ENCODE results near the gene OBI1.

The OBI1 gene

DNA sequence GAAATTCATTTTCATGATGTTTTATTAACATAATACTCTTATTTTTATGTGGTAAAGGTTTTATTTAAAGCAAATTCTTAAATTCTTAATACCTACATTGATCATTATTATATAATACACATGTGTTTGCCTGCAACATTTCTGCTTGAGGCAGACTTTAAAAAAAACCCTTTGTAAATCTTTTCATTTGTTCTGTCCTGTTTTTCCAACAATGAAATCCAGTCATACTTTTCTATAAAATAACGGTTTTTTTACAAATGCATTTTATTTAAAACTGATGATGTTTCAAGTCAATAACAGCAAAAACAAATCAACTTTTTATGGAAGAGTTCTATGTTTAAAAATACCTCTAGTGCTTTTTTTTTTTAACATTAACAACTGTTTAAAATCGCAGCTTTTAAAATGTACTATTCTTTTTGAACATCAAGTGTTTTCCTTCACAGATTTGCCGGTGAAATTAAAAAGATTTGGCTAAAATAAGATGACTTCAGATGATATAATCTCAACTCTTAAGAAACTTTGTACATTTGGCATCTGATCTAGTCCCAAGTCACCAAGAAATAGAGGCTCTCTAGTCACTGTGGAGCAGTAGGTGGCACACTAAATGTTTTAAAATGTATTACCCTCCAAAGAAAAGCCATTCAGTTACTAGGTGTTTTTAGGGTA, 60.7 kb downstream of the OBI1 start:
- ChIA-PET POLR2A (no interaction called here), CTCF (no interaction called here)
- H3K4me3 ChIP-seq (ENCODE audit: low read depth, low read length): no peak overlapping the region
- TF ChIP-seq, protein P1, sequence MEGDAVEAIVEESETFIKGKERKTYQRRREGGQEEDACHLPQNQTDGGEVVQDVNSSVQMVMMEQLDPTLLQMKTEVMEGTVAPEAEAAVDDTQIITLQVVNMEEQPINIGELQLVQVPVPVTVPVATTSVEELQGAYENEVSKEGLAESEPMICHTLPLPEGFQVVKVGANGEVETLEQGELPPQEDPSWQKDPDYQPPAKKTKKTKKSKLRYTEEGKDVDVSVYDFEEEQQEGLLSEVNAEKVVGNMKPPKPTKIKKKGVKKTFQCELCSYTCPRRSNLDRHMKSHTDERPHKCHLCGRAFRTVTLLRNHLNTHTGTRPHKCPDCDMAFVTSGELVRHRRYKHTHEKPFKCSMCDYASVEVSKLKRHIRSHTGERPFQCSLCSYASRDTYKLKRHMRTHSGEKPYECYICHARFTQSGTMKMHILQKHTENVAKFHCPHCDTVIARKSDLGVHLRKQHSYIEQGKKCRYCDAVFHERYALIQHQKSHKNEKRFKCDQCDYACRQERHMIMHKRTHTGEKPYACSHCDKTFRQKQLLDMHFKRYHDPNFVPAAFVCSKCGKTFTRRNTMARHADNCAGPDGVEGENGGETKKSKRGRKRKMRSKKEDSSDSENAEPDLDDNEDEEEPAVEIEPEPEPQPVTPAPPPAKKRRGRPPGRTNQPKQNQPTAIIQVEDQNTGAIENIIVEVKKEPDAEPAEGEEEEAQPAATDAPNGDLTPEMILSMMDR (IDR thresholded peaks at IDR 0.05; ENCODE audit: insufficient read depth, low read length, missing control alignments): no peak
- DNase-seq (ENCODE audit: low read depth, low spot score): no peak

DNA sequence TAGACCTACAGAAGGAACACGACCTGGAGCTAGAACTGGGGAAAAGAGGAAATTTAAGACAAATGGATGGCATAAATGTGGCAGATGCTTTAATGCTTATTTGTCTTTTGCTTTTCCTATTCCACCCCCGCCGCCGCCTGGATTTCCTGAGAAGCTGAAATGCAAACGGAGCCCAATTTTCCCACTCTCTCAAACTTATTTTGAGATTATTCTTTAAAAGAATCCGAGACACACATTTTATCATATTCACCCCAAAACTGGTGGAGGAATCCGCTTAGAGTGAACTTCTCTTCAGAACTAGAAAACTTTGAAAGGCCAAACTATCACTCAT, 61.4 kb downstream of the OBI1 start:
- no peak overlapping the region for H3K4me3 ChIP-seq (ENCODE audit: low read depth, low read length)
- DNase-seq (ENCODE audit: low read depth, low spot score): no peak
- POLR2A ChIA-PET: no interaction called here
- CTCF ChIA-PET: no interaction called here
- TF ChIP-seq, protein P1 (IDR thresholded peaks at IDR 0.05; ENCODE audit: insufficient read depth, low read length, missing control alignments): no peak

DNA sequence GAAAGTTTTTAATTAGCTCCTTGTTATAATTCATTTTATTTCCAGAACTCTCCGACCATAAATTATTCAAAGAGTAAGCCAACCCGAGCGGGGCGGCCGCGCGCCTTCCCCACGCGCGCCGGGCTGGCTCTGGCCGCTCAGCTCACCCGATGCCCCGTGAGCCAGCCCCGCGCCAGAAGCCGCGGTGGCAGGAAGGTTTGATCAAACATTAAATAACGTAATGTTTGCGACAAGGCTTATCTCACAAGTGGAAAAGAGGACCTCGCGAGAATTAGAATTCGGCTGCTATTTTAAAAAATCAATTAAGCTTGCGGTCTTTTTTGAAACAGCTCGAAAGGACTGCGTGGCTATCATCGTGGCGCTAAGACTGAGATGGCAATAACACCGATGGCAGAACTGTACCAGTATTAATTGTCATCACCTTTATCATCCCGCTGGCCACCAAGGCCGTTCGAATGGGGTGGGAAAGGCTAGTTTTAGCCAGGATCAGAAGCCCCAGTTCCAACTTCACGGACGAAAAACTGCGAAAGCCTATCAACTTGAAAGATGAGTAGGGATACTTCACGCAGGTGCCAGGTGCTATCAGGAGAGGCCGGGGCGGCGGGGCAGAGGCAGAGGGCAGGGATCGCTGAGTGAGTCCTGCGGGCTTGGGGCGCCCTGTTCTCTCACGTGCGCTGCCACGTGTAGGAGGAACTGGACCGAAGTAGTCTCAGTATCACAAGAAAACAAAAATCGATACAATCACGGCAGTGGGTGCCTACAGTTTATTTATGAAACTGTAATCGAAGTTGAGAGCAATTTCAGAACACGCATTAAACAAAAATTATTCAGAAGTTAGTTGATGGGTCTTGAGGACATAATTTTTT, 62.0 kb downstream of the OBI1 start:
- H3K4me3 ChIP-seq (ENCODE audit: low read depth, low read length): no peak overlapping the region
- no peak for DNase-seq (ENCODE audit: low read depth, low spot score)
- ChIA-PET CTCF (interaction anchor here (0.9 to 1.0 kb wide), 2 partner anchors 8 to 458 kb away, joined by 3 read pairs; no protein-coding TSS in a partner anchor), POLR2A (no interaction called here)
- TF ChIP-seq, protein P1 (IDR thresholded peaks at IDR 0.05; ENCODE audit: insufficient read depth, low read length, missing control alignments): no peak

DNA sequence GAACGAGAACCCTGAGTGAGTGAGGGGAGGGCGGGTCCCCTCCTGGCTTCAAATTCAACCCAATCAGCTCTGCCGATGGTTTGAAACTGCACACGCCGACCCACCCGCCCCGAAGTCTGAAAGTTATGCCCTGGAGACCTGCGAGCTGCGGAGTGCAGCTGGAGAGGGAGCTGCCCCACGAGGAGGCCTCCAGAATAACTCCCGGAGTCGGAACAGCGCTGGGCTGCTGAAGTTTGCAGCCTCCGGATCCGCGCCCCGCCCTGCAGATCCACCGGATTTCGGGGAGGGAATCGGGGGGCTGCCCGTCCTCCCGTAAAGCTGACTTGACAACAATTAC, 62.6 kb downstream of the OBI1 start:
- no peak for DNase-seq (ENCODE audit: low read depth, low spot score)
- TF ChIP-seq, protein P1 (IDR thresholded peaks at IDR 0.05; ENCODE audit: insufficient read depth, low read length, missing control alignments): no peak
- ChIA-PET CTCF (interaction anchor here (0.9 to 1.0 kb wide), 2 partner anchors 8 to 458 kb away, joined by 3 read pairs; no protein-coding TSS in a partner anchor), POLR2A (no interaction called here)
- H3K4me3 ChIP-seq (ENCODE audit: low read depth, low read length): no peak overlapping the region

DNA sequence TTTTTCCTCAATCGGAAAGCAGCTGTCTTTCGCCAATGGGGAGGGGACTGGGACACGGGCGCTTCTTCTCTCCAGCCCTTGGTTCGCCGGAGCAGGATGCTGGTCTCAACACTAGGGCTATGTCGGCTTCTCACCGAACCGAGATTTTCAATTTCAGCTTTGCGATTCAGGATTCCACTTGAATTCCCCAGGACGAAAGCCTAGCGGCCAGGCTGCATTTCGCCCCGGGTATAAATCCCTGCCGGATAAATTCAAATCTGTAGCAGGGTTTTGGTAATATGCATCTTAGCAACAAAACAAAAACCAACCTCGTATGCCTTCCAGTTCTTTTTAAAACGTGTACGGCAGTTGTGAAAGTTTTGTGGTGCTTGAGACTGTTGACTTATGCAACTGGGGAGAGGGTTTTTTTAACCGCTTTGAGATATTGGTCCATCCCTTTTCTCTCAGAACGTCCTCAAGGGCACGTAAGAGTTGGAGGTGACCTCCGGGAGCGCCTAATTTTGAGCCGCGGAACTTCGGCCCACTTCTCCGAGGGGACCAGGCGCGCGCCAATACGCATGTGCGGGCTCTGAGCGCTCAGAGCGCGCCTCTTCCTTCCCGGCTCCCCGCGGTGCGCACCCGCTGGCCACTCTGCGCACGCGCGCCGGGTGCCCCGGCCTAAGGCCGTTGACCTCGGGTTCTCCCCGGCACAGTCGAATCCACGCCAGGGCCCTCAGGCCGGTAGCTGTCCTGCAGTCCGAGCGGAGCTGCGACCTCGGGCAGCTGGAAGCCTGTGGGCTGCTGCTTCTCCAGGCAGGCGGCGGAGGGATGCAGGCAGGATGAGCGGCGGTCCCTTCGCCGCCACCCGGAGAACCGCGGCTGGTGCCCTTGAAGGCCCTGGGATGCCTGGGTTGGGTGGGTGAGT, 63.2 kb downstream of the OBI1 start:
- ChIA-PET CTCF (interaction anchor here (0.9 to 1.0 kb wide), 2 partner anchors 9 to 457 kb away, joined by 3 read pairs; no protein-coding TSS in a partner anchor), POLR2A (no interaction called here)
- H3K4me3 ChIP-seq (ENCODE audit: low read depth, low read length): no peak overlapping the region
- TF ChIP-seq, protein P1 (IDR thresholded peaks at IDR 0.05; ENCODE audit: insufficient read depth, low read length, missing control alignments): no peak
- no peak for DNase-seq (ENCODE audit: low read depth, low spot score)
